CD8-positive, alpha-beta memory T cell (primary cell): Measurements from ENCODE around the gene MFSD6L. TPM values are rescaled to one million over a fixed set of nuclear protein-coding genes. Genes with fewer than 3 reads are reported as not detected.
A peak's percentile ranks its signal among the peaks of the same experiment; 100 is the strongest.

Experiments
- CTCF ChIA-PET: fragments of 350-600 bp; sonication (Branson Sonifier 250); formaldehyde crosslinking; loops from one replicate; lab custom pipeline; 2021; ENCODE audit warnings: antibody characterized with exemption; lab: Charles Lee
- POLR2A ChIA-PET: fragments of 350-600 bp; sonication (Branson Sonifier 250); formaldehyde crosslinking; loops from one replicate; lab custom pipeline; 2021; ENCODE audit warnings: antibody characterized with exemption; lab: Charles Lee
- DNase-seq, 5 donors: peaks; one replicate each; pipeline versions ENCODE4 v3.0.0 to v3.0.0-alpha.2; 2020 to 2022; ENCODE audit warnings: mixed read lengths in 1 of 5
- H3K27ac ChIP-seq: one replicate; pipeline ENCODE4 v1.7.0; 2013; ENCODE audit warnings: low read depth, mild to moderate bottlenecking, low read length, moderate library complexity
- H3K27me3 ChIP-seq: 2 replicates; pipeline ENCODE4 v1.7.0; 2013; ENCODE audit warnings: low read length, mild to moderate bottlenecking; ENCODE audit not compliant: insufficient read depth, poor library complexity, severe bottlenecking
- H3K36me3 ChIP-seq: 2 replicates; pipeline ENCODE4 v1.7.0; 2013; ENCODE audit warnings: mild to moderate bottlenecking, low read length, moderate library complexity; ENCODE audit not compliant: insufficient read depth
- H3K4me1 ChIP-seq: 2 replicates; pipeline ENCODE4 v1.7.0; 2013; ENCODE audit warnings: mild to moderate bottlenecking, low read length, moderate library complexity; ENCODE audit not compliant: insufficient read depth
- H3K4me3 ChIP-seq: 2 replicates; pipeline ENCODE4 v1.7.0; 2013; ENCODE audit warnings: mild to moderate bottlenecking, low read length
- H3K9me3 ChIP-seq: 2 replicates; pipeline ENCODE4 v1.7.0; 2013; ENCODE audit warnings: mild to moderate bottlenecking, low read length
- H3K27ac Mint-ChIP-seq, 8 donors: one replicate each; pipeline ENCODE4 v1.8.0; 2020 to 2021; ENCODE audit warnings: mixed read lengths in 8 of 8, mild to moderate bottlenecking in 6 of 8, inconsistent platforms in 3 of 8, moderate library complexity in 3 of 8
- H3K27me3 Mint-ChIP-seq, 2 donors: one replicate each; pipeline ENCODE4 v1.8.0; 2020 to 2021; ENCODE audit warnings: mixed read lengths in 2 of 2, mild to moderate bottlenecking in 1 of 2, moderate library complexity in 1 of 2
- H3K36me3 Mint-ChIP-seq, 3 donors: one replicate each; pipeline ENCODE4 v1.8.0; 2020 to 2021; ENCODE audit warnings: mixed read lengths in 3 of 3, inconsistent platforms in 1 of 3, mild to moderate bottlenecking in 1 of 3
- H3K4me1 Mint-ChIP-seq, 3 donors: one replicate each; pipeline ENCODE4 v1.8.0; 2020 to 2021; ENCODE audit warnings: mixed read lengths in 3 of 3, inconsistent platforms in 1 of 3, mild to moderate bottlenecking in 1 of 3
- H3K4me3 Mint-ChIP-seq, 7 donors: one replicate each; pipeline ENCODE4 v1.8.0; 2020 to 2021; ENCODE audit warnings: mixed read lengths in 7 of 7, mild to moderate bottlenecking in 6 of 7, moderate library complexity in 4 of 7, inconsistent platforms in 2 of 7
- H3K9me3 Mint-ChIP-seq, 5 donors: one replicate each; pipeline ENCODE4 v1.8.0; 2020 to 2022; ENCODE audit warnings: mixed read lengths in 5 of 5, mild to moderate bottlenecking in 3 of 5, moderate library complexity in 2 of 5, inconsistent platforms in 1 of 5
- polyA plus RNA-seq: library from polyadenylated mRNA; unstranded; fragments of 300-500 nt; fragmentation: Illumina TruSeq; gene quantifications from one replicate; pipeline ENCODE4 v1.2.3, GENCODE V29; 2021
- total RNA-seq, 2 experiments: library from RNA; stranded (reverse); gene quantifications; one replicate each; pipeline ENCODE4 v1.2.3, GENCODE V29; 2021

MFSD6L gene
- total and polyA plus RNA-seq, 3 experiments from 2014 or later, result not detected

DNA sequence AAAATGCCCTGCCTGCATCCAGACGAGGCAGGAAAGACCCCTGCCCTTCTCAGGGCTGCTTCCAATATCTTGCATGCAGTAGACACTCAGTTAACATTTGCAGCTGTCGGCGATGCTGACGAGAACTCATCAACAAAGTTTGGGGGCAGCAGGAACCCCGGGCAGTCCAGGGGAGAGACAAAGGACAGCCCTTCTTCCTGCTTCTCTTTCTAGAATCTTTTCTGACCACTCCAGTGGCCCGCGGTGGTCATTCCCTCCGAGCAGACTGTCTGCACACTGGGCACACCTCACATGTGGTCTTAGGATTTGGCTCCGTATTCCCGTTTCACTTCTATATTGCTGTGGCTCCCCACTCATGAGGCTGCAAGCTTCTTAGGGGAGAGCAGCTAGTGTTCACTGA, 31.0 kb upstream of the MFSD6L start:
- Mint-ChIP-seq H3K27ac (no peak overlapping the region), H3K4me1 (no peaks in the 10 kb centered on the region), H3K4me3 (no peak overlapping the region), H3K9me3 (no peaks in the 10 kb centered on the region), H3K36me3 (peaks cover 0 to 4% (median 0%) of the 10 kb centered on the region in 3 donors), H3K27me3 (no peaks in the 10 kb centered on the region)
- no peaks in the 10 kb centered on the region for H3K9me3 ChIP-seq
- ChIA-PET POLR2A (no interaction called here), CTCF (no interaction called here)
- no peak for DNase-seq
- no peaks in the 10 kb centered on the region for H3K4me1 ChIP-seq
- no peaks in the 10 kb centered on the region for H3K27me3 ChIP-seq
- no peaks in the 10 kb centered on the region for H3K36me3 ChIP-seq
- H3K4me3 ChIP-seq, result no peak overlapping the region
- no peak overlapping the region for H3K27ac ChIP-seq

- Mint-ChIP-seq H3K27ac (no peak overlapping the region), H3K27me3 (no peaks in the 10 kb centered on the region), H3K9me3 (peaks cover 0 to 8% (median 0%) of the 10 kb centered on the region in 5 donors), H3K4me1 (no peaks in the 10 kb centered on the region), H3K36me3 (peaks cover 0 to 4% (median 0%) of the 10 kb centered on the region in 3 donors), H3K4me3 (no peak overlapping the region)
- Histone ChIP-seq H3K9me3 (no peaks in the 10 kb centered on the region), H3K36me3 (no peaks in the 10 kb centered on the region), H3K4me3 (no peak overlapping the region), H3K4me1 (no peaks in the 10 kb centered on the region), H3K27ac (no peak overlapping the region), H3K27me3 (no peaks in the 10 kb centered on the region)
- CTCF ChIA-PET, result no interaction called here
- no peak for DNase-seq
- POLR2A ChIA-PET, result no interaction called here
Observed at GRCh38 chr17:8829036-8829941, 30.1 kb upstream of the MFSD6L start.

- H3K27me3 ChIP-seq, result no peaks in the 10 kb centered on the region
- no peak overlapping the region for H3K4me3 ChIP-seq
- H3K27ac ChIP-seq, result no peak overlapping the region
- Mint-ChIP-seq H3K27me3 (no peaks in the 10 kb centered on the region), H3K4me3 (no peak overlapping the region), H3K4me1 (no peaks in the 10 kb centered on the region), H3K36me3 (peaks cover 0 to under 1% (median 0%) of the 10 kb centered on the region in 3 donors), H3K27ac (no peak overlapping the region), H3K9me3 (peaks cover 0 to 8% (median 0%) of the 10 kb centered on the region in 5 donors)
- DNase-seq, result no peak
- no peaks in the 10 kb centered on the region for H3K9me3 ChIP-seq
- ChIA-PET POLR2A (no interaction called here), CTCF (no interaction called here)
- H3K36me3 ChIP-seq, result no peaks in the 10 kb centered on the region
- H3K4me1 ChIP-seq, result no peaks in the 10 kb centered on the region
Observed at GRCh38 chr17:8828517-8828875, 29.3 kb upstream of the MFSD6L start.

GRCh38 chr17:8826808-8827435, 27.8 kb upstream of the MFSD6L start:
- no peak for DNase-seq
- Mint-ChIP-seq H3K4me3 (no peak overlapping the region), H3K36me3 (peaks cover 0 to 9% (median 0%) of the 10 kb centered on the region in 3 donors), H3K27ac (no peak overlapping the region), H3K9me3 (peaks cover 0 to 8% (median 0%) of the 10 kb centered on the region in 5 donors), H3K4me1 (no peaks in the 10 kb centered on the region), H3K27me3 (no peaks in the 10 kb centered on the region)
- POLR2A ChIA-PET, result no interaction called here
- Histone ChIP-seq H3K27me3 (no peaks in the 10 kb centered on the region), H3K4me3 (no peak overlapping the region), H3K9me3 (no peaks in the 10 kb centered on the region), H3K36me3 (no peaks in the 10 kb centered on the region), H3K4me1 (no peaks in the 10 kb centered on the region), H3K27ac (no peak overlapping the region)
- CTCF ChIA-PET, result no interaction called here

- Histone ChIP-seq H3K36me3 (no peaks in the 10 kb centered on the region), H3K27ac (no peak overlapping the region), H3K27me3 (no peaks in the 10 kb centered on the region), H3K4me3 (no peak overlapping the region), H3K9me3 (no peaks in the 10 kb centered on the region), H3K4me1 (no peaks in the 10 kb centered on the region)
- no peak for DNase-seq
- Mint-ChIP-seq H3K4me3 (no peak overlapping the region), H3K36me3 (peaks cover 0 to 9% (median 0%) of the 10 kb centered on the region in 3 donors), H3K9me3 (peaks cover 0 to 8% (median 0%) of the 10 kb centered on the region in 5 donors), H3K4me1 (no peaks in the 10 kb centered on the region), H3K27me3 (no peaks in the 10 kb centered on the region), H3K27ac (no peak overlapping the region)
- ChIA-PET POLR2A (no interaction called here), CTCF (no interaction called here)
Observed at GRCh38 chr17:8825802-8826201, 26.6 kb upstream of the MFSD6L start.

DNA sequence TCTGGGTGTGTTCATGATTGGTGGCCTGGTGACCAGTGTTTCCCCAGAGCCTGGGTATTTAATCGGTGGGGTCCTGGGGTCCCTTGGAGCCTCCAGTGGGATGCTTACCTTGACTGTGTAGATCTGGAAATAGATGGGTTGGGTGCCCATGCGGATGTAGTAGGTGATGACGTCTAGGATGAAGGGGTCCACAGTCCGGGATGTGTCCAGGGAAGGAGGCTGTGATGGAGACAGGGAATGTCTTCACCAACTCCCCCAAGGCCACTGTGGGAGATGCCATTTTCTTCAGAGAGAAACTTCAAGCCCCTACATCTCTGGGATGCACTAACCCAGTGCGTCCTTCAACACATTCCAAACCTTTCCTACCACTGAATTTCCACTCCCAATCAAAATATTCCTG, 24.1 kb upstream of the MFSD6L start:
- no peaks in the 10 kb centered on the region for H3K27me3 ChIP-seq
- no peaks in the 10 kb centered on the region for H3K4me1 ChIP-seq
- no peak overlapping the region for H3K27ac Mint-ChIP-seq
- DNase-seq, result no peak
- H3K4me3 ChIP-seq, result no peak overlapping the region
- H3K4me3 Mint-ChIP-seq, result no peak overlapping the region
- peaks cover 0 to 9% (median 0%) of the 10 kb centered on the region in 3 donors for H3K36me3 Mint-ChIP-seq
- H3K9me3 Mint-ChIP-seq, result peaks cover 0 to 8% (median 0%) of the 10 kb centered on the region in 5 donors
- no peaks in the 10 kb centered on the region for H3K4me1 Mint-ChIP-seq
- ChIA-PET CTCF (no interaction called here), POLR2A (no interaction called here)
- no peaks in the 10 kb centered on the region for H3K36me3 ChIP-seq
- H3K27ac ChIP-seq, result no peak overlapping the region
- H3K27me3 Mint-ChIP-seq, result no peaks in the 10 kb centered on the region
- no peaks in the 10 kb centered on the region for H3K9me3 ChIP-seq

GRCh38 chr17:8822401-8823035, 23.4 kb upstream of the MFSD6L start:
- Mint-ChIP-seq H3K36me3 (peaks cover 0 to 9% (median 0%) of the 10 kb centered on the region in 3 donors), H3K27me3 (peaks cover 0 to 2% of the 10 kb centered on the region in 2 donors), H3K9me3 (peaks cover 0 to 8% (median 0%) of the 10 kb centered on the region in 5 donors), H3K27ac (peak overlapping the region in 1 of 8 donors; percentile 78), H3K4me3 (peak overlapping the region in 1 of 7 donors; percentile 20), H3K4me1 (no peaks in the 10 kb centered on the region)
- ChIA-PET POLR2A (no interaction called here), CTCF (no interaction called here)
- Histone ChIP-seq H3K4me3 (no peak overlapping the region), H3K9me3 (no peaks in the 10 kb centered on the region), H3K27me3 (no peaks in the 10 kb centered on the region), H3K4me1 (no peaks in the 10 kb centered on the region), H3K27ac (no peak overlapping the region), H3K36me3 (no peaks in the 10 kb centered on the region)
- no peak for DNase-seq
